Measurements from ENCODE around the gene SSBP3.
A peak's percentile ranks its signal among the peaks of the same experiment; 100 is the strongest.
"Not testable (repeated sequence)": the region's sequence is repeated elsewhere in the genome, so short reads cannot be mapped to it uniquely, and the experiment has no call there.

SSBP3 gene

DNA sequence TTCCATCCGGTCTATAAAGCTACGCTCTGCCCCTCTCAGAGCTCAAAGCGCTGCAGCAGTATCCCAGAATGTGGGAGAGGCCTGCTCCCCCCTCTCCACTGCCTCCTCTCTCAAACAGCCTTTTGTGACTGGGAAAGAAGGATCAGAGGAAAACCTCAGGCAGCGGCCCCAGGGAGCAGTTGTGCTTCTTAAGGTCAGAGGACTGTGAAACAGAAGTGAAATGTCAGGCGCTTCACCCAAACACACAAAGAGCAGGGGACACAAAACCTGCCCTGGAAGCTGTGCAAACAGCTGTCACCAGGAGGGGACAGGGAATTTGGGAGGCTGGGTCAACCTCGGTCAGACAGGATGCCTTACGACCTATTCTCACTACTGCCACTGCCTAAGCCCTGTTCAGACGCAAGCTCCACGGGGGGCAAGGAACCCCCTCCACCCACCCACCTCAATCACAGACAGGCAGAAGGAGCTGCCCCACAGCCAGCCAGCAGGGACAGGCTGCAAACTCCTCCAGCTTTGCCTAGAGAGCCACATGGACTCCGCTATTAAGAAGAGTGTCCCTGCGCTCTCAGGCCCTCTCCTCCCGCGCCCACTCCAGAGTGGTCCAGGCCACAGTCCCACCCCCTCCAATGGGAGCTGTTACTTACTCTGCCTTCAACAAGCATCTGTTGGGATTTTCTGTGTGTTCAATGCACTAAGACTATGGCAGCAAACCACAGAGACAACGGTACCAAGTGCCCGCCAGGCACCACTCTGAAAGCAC lies 14.6 kb downstream of the SSBP3 start:
- no peak for DNase-seq

DNA sequence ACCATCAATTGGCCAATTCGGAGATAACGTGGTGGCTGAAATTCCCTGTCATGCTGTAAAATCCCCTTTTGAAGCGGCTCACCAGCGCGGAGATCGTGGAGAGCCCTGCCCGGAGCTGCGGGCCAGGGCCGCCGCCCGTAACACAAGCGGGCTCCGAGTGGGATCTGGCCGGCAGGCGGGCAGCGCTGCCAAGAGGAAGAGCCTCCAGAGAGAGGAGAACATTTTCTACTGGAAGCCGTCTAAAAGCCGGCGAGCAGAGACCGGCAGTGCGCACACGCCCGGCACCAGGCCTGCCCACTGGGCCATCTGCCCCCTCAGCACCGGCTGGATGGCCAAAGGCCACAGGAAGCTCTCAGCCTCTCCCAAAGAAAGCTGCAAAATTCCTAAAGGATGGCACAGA lies 15.5 kb downstream of the SSBP3 start:
- DNase-seq, result no peak

DNA sequence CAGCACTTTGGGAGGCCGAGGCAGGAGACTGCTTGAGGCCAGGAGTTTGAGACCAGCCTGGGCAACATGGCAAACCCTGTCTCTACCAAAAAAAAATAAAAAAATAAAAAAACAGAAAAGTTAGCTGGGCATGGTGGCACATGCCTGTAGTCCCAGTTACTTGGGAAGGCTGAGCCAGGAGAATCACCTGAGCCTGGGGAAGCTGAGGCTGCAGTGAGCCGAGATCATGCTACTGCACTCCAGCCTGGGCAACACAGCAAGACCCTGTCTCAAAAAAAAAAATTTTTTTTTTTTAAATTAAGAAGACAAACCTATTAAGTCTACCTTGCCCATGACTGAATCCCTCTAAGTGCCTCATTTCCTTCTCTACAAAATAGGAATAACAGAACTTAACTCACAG lies 16.6 kb downstream of the SSBP3 start:
- not testable (repeated sequence) for DNase-seq

DNA sequence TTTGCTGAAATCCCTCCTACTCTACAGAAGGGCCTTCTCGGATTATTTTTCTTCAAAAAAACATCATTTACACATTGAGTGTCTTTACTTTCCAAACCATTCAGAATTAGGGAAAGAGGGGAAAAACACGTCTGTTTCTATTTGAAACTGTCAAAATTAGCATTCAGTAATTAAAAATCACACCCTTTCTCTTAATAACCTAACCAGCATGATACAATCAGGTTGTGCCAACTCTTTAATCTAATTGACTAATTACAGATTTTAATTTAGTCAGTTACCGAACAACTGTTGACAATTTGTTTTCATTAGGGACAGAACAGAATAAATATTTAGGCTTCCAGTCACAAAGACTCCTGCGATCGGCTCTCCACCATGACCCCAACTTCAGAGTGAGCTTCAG lies 18.8 kb downstream of the SSBP3 start:
- no peak for DNase-seq

DNA sequence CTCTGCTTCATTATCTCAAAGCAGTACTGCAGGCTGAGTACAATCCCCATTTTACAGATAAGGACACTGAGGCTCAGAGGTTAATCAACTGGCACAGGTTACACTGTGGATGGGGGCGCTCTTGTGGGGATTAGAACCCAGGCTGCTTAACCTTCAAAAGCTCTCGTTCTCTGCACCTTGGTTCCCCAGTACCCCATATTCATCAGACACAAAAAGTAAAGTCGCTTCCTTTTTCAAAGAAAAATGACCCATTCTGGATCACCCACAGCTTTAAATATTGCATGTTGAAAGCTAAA lies 20.5 kb downstream of the SSBP3 start:
- DNase-seq, result no peak

DNA sequence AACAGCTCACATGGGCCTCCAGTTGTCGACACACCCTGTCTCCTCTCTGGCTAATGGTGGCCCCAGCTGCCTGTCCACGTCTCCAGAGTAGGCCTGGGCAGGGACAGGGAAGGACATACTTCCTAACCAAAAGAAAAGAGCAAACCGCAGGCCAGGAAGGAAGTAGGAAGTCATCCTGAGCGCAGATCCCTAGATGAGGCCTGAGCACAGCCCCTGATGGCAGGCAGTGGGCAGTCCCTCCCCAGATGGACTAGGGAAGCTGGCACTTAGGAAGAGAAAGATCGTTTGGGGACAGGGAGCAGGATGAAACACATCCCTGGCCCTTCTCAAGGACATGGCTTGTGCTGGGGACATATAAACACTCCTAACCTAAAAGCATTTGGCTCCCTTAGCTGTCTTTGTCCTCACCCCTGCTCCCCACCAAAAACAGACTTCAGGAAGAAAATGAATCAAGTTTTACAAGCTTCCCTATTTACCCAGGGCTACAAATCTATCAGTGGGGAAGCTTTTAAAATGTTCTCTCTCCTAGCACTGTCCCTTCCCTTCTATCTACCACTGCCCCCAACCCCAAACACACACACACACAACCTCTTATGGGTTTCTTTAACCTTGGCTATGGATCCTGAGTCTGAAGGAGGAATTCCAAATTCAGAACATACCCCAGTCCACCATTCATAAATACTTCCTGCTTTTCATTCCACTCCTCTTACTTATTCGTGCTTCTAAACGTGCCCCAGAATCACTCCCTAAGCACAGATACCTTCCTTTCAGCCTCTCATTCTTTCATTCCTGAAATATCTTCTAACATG lies 21.1 kb downstream of the SSBP3 start:
- DNase-seq, result no peak

DNA sequence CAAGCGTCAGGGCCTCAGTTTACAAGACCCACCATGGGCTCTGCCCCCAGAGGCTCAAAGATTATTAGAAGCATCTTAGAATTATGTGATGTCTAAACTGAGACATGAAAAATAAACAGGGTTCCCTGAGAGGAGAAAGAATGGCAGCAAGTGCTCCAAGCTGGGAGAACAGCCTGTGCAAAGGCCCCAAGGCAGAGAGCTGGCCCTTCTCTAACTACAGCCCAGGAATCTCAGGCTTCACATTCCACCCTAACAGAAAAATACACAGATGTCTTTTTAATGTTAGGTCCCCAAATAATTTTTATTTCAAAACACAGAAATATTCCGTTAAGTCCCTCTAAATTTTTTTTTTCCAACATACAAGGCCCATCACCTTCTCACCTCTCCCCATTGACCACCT lies 21.7 kb downstream of the SSBP3 start:
- DNase-seq, result no peak

DNA sequence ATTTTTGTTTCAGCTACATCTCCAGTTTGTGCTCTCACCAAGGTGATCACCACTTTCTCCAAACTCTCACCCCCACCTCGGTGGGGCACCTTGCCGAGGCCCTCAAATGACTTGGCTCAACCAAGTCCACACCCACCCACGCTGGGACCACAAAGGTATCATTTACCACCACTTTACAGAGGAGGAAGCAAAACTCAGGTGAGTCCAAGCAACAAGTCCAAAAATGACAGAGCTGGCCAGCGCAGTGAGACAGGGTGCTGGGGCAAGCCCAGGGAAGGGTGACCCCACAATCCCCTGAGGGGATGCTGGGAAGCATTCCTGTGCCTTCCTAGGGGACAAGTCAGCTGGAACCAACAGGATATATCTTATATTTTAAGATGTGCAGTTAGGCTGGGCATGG lies 24.7 kb downstream of the SSBP3 start:
- DNase-seq, result no peak

DNA sequence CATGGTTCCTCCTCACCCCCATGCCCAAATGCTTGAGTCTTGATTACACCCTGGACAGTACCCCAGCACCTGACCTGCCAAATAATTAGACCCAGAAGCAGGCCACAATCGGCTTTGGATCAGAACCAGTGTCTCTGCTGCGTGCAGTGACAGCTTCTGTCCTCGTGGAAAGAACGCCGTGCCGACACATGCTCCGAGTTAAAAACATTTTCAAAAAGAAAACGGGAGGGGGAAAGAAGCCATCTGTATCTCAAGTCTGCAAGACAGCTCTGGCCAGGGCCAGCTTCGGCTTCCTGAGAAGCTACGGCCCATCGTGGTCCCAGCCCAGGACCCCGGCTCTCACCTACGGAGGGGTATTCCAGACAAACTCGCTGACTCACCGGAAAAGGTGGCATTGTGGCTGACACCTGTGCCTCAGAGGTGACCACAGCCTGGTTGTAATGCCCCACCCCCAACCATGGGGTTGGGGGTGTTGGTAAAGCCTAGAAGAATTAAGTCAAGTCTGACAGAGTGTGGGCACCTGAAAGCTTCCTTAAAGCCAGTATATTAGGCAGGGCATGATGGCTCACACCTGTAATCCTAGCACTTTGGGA lies 25.8 kb downstream of the SSBP3 start:
- DNase-seq, result no peak

DNA sequence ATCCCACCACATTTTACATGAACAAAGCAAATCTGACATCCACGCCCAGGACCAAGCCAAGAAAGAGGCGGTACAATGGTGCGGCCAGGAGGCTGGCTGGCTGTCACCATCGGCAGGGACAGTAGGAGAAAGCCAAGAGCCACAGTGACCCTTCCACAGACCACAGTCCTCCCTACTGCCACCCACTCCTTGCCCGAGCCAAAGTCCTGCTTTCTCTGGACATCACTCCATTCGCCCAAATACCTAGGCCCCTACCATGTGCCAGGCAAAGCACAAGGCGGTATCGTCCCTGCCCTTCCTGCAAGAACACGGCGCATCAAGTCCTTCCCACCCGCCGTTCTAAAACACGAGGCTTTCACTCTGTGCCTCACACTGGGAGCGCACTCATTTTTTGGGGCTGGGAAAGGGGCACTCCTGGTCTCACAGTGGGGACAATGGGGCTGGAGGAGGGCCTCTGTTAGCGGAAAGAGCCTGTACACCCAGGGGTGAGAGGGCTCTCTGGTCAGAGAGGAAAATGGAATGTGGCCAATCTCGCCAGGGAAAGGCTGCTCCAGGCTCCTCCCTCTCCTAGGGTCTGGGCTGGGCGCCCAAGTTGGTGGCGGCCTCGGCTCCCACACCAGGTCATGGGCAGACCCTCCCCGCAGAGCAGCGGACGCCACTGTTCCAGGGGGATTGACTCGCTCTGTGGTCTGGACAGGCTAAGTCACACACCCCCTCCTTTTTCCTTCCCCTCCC lies 26.5 kb downstream of the SSBP3 start:
- no peak for DNase-seq

DNA sequence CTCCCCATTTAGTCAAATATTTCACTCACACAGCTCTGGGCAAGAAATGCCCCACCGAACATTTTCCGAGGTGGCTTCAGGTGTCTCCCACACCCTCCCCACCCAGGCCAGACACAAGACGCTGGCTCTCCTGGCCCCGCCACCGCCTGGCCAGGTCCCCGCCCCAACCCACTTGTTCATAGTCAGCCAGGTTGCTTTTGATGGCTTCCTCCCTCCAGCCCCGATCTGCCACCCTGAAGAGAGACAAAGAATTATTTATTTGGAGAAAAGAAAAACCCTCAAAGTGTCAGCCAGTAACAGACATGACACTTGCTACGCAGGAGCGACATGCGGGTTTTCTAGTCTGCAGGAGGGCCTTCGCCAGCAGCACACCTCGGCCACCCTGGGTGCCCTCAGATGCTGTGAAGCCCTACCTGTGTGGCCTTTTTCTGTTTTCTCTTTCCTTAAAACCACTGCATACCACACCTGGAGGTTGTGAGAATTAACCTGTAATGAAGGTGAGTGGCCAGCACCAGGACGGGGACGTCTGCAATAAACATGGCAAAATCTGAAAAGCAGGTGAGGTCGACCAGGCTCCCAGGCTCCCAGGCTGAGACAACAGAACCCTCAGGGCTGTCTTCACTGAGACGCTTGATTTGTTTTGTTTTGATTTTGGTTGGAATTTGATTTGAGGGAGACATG lies 27.2 kb downstream of the SSBP3 start:
- DNase-seq, result no peak

DNA sequence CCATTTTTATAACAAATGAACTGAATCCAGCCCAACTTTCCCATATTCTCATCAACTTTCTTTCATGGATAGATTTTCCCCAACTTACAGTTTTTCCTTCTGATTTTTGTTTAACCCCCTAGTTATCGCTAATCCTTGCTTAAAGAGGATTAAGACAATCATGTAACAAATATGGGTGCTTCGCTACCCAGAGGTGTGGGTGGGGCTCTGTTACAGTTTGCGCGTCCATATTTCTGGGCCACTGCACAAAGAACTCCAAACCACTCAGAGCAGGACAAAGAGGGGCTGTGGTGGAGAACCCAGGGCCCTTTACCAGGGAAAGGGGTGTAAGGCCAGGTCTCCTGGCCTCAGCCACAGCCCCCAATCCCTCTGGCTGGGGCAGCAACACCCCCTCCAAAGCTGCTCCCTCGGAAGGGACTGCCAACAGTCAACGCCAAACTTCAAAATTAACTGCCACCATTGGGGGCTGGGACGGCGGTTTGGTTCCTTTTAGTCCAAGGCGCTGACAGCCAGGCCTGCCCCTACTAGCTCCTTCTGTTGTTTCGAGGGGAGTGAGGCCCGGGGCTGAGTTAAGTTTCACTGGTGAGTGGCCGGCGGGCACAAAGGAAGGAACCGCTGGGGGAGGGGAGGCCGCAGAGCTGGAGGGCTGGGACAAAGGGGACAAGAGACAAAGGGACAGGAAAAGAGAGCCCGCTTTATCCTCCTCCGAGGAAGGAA lies 27.9 kb downstream of the SSBP3 start:
- no peak for DNase-seq

DNA sequence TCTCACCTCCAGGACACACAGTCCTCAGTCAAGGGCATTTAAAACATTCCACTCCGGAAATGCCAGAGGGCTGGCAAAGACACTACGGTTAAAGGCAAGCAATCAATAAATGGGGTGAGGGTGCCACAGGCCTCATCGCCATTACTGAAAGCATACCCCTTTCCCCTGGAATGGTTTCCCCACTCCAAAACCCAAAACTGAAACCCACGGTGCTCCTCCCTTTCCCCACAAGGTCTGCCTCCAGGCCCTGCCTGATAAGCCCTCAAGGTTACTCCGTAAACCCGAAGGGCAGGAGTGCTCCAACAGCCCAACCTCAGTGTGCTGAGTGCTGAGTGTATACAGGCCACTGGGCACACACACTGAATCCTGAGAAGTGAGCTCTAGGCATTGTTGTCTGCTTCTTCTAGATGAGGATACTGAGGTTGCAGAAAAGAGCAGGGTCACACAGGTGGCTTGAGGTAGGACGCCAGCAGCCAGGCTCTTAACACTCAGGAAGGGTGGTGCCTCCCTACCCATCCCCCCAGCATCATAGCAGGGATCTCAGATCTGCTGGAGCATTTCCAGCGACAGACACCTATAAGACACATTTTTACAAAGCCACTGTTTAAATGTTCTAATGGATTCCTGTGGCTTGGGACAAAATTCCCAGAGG lies 29.0 kb downstream of the SSBP3 start:
- no peak for DNase-seq

DNA sequence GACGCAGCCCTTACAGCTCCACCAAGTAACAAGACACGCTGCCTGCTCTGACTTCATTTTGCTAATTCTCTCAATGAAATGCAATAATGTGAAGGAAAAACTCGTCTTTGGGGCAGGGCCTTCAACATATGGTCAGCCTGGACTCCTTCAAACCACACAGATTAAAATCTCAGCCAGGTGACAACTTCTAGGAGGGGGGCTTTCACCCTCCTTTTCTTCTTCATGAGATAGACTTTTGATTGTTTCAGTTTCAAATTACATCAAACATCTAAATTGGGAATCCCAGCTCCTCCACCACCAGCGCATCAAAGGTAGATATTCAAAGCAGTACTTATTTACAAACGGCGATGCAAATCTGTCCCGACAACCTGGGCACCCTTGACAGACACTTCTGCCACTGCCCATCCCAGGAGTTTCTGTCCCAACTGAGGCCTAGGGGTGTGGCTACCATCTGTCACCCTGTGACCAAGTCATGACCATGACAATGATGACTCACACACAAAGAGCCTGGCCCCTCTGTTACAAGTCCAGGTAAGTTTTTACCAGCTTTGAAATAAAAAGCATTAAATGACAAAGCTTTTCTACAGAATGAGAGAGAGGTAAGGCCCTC lies 29.7 kb downstream of the SSBP3 start:
- DNase-seq, result peak in 1 of 2 donors; percentile 11

DNA sequence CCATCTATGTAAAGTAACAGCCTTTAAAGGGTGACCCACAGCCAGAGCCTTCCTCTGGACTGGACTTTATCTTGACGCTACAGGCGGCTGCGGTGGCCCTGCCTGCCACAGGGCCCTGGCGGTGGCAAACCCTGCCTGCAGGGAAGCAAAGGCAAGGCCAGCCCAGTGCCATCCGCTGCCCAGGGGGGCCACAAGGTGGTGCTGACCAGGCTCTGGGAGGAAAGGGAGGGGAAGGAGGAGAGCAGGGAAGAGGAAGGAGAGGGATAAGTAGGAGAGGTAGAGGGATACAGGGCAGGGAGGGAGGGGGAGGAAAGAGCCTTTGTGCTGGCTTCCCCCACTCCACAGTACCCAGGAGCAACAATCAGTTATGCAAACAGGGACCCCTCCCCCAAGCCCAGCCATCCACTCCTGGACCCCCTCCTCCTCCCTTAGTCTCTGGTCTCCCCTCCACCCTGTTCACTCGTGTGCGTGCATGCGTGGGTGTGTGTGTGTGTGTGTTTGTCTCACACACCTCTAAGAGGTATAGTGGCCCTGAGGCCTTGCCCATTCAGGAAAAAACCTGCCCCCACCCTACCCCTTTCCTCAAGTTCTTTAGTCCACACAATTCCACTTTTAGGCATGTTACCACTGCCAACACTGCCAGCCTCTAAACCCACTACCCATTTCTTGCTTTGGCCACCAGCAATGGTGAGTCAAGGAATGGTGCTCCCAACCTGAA lies 30.3 kb downstream of the SSBP3 start:
- no peak for DNase-seq

DNA sequence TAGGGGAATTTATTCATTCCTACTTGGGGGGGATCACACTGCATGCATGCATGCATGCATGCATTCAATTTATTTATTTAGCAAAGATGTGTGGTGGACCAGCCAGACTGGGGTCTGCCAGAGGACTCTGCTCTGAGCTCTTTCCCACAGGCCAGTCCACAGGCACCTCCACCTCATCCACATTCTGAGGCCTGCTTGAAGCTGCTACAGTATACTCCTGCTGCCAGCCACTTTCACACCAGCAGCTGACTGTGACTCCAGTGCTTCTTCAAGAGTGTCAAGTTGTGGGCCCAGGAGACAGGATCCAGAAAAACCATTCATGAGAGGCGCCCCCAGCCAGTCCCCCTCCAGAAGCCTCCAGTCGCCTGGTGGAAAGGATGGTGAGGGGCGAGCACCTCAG lies 30.9 kb downstream of the SSBP3 start:
- no peak for DNase-seq

DNA sequence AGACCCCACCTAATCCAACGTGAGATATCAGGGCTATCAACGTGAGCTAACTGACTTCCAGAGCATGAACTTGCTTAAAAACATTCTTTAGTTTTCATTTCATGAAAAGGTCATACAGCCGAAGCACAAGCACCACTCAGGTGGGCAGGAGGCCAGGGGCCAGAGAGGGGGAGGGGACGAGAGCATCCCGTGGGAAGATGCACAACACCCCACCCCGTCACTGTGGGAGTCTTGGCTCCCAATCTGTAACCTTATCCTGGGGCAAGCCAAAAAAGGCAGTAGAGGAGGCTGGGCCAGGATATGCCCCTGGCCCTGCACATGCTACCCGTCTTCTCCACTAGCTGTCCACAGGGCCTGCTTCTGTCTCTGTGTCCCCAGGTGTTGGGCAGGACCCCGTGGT lies 31.4 kb downstream of the SSBP3 start:
- no peak for DNase-seq

DNA sequence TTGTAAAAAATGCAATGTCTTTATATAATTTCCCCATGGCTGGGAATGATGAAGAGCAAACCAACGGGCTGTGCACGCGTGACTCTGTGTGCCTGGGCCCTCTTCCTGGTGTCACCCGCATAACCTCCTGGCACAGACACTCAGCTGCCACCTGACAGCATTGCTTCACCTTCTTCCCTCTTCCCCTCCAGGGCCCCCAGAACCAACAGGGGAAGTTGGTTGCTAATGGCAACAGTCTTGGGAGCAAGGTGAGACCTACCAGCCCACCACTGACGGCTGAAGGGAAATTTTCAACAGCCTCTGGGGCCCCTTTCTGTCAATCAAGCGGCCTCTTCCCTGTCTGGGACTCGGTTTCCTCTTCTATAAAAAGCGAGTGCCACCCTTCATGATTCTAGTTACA lies 33.2 kb downstream of the SSBP3 start:
- DNase-seq, result no peak

DNA sequence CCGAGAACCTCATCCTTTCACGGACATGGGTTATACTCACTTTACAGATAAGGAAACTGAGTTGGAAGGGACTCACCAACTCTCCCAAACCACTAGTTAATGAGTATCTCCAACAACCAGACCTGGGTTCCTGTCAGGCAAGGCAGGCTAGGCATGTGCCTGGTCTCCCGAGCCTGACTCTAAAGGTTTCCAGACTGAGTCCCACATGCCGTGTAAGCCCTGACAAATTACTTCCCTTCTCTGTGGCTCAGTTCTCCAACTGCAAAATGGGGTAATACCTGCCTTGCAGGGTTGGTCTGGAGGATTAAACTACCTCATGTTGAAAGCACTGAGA lies 34.3 kb downstream of the SSBP3 start:
- DNase-seq, result no peak

DNA sequence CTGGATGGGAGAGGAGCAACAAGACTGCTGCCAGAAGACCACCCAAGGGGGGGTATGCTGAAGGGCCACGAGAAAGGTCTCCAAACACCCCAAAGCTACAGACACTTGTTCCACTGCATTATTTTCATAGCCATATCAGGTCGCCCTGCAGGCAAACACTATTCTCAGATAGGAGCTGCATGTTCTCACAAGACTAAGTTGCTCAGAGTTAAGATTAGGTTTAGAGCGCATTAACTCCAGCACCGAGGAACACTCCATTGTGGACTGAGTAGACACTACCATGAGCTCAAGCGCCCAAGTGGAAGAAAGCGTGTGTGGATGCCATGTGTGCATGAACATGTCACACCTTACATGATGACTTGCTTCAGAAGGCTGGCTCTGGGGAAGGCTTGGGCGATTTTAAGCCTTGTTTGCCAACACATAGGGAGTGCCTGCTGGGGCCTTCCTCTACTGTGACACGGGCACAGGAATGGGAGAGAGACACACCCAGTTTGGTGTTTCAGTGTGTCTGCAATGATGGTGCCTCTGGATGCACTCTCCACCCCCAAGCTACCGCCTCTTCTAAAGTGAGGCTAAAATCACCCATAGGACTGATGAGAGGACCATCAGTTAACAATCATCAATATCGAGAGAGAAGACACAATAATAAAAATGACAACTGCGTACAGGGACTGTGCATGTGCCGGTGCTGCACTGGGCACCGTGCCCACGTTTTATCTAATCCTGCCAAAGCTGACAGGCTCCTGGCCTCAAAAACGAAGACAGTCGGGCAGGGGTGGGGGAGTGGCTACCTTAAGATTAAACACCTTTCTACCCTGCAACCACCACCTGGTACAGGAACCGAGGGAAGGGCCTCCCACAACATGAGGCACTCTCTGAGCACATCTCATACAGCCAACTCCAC lies 34.9 kb downstream of the SSBP3 start:
- DNase-seq, result no peak

All from stimulated activated CD4-positive, alpha-beta T cell treated with anti-CD3 and anti-CD28 coated beads, Interleukin-2, amount 100 ng/mL, for 48 hours (primary cell).